K562 (cell line): ENCODE results near the gene BRICD5. TPM values are rescaled to one million over a fixed set of nuclear protein-coding genes. Genes with fewer than 3 reads are reported as not detected.

Experiments used
- ATF3 ChIP-seq, 2 experiments: fragments of 450-650 bp in 1 of 2; sonication (generic) in 1 of 2; formaldehyde crosslinking in 1 of 2; IDR thresholded peaks in 1 of 2; conservative IDR thresholded peaks in 1 of 2; 2 replicates each; pipeline versions ENCODE4 v1.6.1 to v1.8.1; 2016 to 2023; ENCODE audit warnings: mild to moderate bottlenecking in 2 of 2, moderate library complexity in 2 of 2, inconsistent platforms in 1 of 2, missing genetic modification reagents in 1 of 2
- ELK1 ChIP-seq: sonication (generic); formaldehyde crosslinking; IDR thresholded peaks from 2 replicates; pipeline ENCODE4 v1.8.1; 2022; ENCODE audit warnings: missing genetic modification reagents
- ETV6 ChIP-seq, 3 experiments: fragments of 150-350 bp in 1 of 3; sonication (generic) in 1 of 3; formaldehyde crosslinking in 1 of 3; IDR thresholded peaks; 2 replicates each; pipeline versions ENCODE4 v1.6.1 to v1.8.0; 2014 to 2022; ENCODE audit warnings: borderline replicate concordance in 2 of 3, low read depth in 2 of 3, antibody characterized with exemption in 1 of 3, low read length in 1 of 3, mild to moderate bottlenecking in 1 of 3, missing genetic modification reagents in 1 of 3
- HEY1 ChIP-seq: fragments of 250-450 bp; sonication (Bioruptor Pico); IDR thresholded peaks from 2 replicates; pipeline ENCODE4 v1.5.0; 2020; ENCODE audit warnings: mild to moderate bottlenecking, moderate library complexity, borderline replicate concordance
- HNRNPLL ChIP-seq: fragments of 200-400 bp; formaldehyde crosslinking; IDR thresholded peaks from 2 replicates; pipeline ENCODE4 v1.6.1; 2017; ENCODE audit warnings: low read length, low read depth, mild to moderate bottlenecking; ENCODE audit not compliant: poor library complexity, severe bottlenecking
- IRF2 ChIP-seq: sonication (generic); formaldehyde crosslinking; IDR thresholded peaks from 2 replicates; pipeline ENCODE4 v1.8.1; 2022; ENCODE audit warnings: mild to moderate bottlenecking, missing genetic modification reagents
- PTBP1 ChIP-seq: fragments of 200-400 bp; formaldehyde crosslinking; IDR thresholded peaks from 2 replicates; pipeline ENCODE4 v1.6.1; 2017; ENCODE audit warnings: low read depth, low read length
- PURB ChIP-seq: sonication (generic); formaldehyde crosslinking; IDR thresholded peaks from 2 replicates; pipeline ENCODE4 v1.9.0; 2021; ENCODE audit warnings: low read depth, mild to moderate bottlenecking, missing genetic modification reagents
- RUNX1 ChIP-seq: sonication (generic); IDR thresholded peaks from 2 replicates; pipeline ENCODE4 v1.6.1; 2016; ENCODE audit warnings: antibody characterized with exemption, low read depth
- ZNF449 ChIP-seq: fragments of 250-450 bp; sonication (Bioruptor Pico); IDR thresholded peaks from 2 replicates; pipeline ENCODE4 v1.8.0; 2022; ENCODE audit warnings: moderate library complexity, mild to moderate bottlenecking, inconsistent platforms
- ZNF740 ChIP-seq, 3 experiments: fragments of 200-800 bp in 1 of 3; sonication (Bioruptor generic) in 1 of 3; sonication (generic) in 1 of 3; formaldehyde crosslinking in 1 of 3; IDR thresholded peaks; 2 replicates each; pipeline versions ENCODE4 v1.6.1 to v1.8.0; 2016 to 2022; ENCODE audit warnings: mild to moderate bottlenecking in 2 of 3, missing compliant biosample characterization in 2 of 3, missing genetic modification characterization in 2 of 3, missing genetic modification reagents in 1 of 3
- ZNF79 ChIP-seq: fragments of 250-450 bp; sonication (Bioruptor Pico); IDR thresholded peaks from 2 replicates; pipeline ENCODE4 v1.4.0; 2020; ENCODE audit warnings: low read depth, mild to moderate bottlenecking, moderate library complexity
- polyA plus RNA-seq, 8 experiments: library from polyadenylated mRNA; depleted of rRNA in 4 of 8; stranded (reverse) in 5 of 8; unstranded in 3 of 8; fragments of >200 nt; fragmentation: Nextera tagmentation in 2 of 8; fragmentation: Illumina TruSeq in 1 of 8; extraction: Ambion mirVana in 2 of 8; extraction: Trizol in 1 of 8; gene quantifications; 2 replicates each; pipeline versions ENCODE4 v1.2.1 to v1.2.3, GENCODE V29; 2011 to 2014; ENCODE audit warnings: inconsistent platforms in 1 of 8, missing spikeins in 1 of 8
- total RNA-seq, 7 experiments: library from RNA; depleted of rRNA in 6 of 7; stranded (reverse); fragments of >200 nt in 6 of 7; fragmentation: Illumina TruSeq in 2 of 7; extraction: Trizol in 2 of 7; gene quantifications; 2 replicates each; pipeline versions ENCODE4 v1.2.1 to v1.2.3, GENCODE V29; 2011 to 2021; ENCODE audit warnings: low replicate concordance in 1 of 7

Gene BRICD5
- total and polyA plus RNA-seq, 9 of the 15 experiments (the other 6 are each of a cell fraction or from before 2014, with no cell fraction given): 0.24 to 15.1 (median 2.4) TPM; not detected in 1

- TF ChIP-seq ZNF449 (CRISPR knock-in tag) (no peak; the same call in 1 of the 2 replicates), ZNF740 (CRISPR knock-in tag; IDR thresholded peaks at IDR 0.05) (no peak), ZNF740 (tag; IDR thresholded peaks at IDR 0.05) (no peak), PURB (CRISPR knock-in tag) (no peak), HEY1 (CRISPR knock-in tag) (no peak), HNRNPLL (no peak), ATF3 (IDR thresholded peaks at IDR 0.05) (no peak), ATF3 (CRISPR knock-in tag; conservative IDR thresholded peaks at IDR 0.05) (no peak), RUNX1 (no peak), ELK1 (CRISPR knock-in tag) (no peak), ETV6 (IDR thresholded peaks at IDR 0.05; ENCODE audit: borderline replicate concordance in 1 of 2, low read depth in 2 of 2, low read length in 1 of 2) (no peak), ETV6 (CRISPR knock-in tag; IDR thresholded peaks at IDR 0.05; ENCODE audit: borderline replicate concordance) (no peak), ZNF79 (CRISPR knock-in tag) (no peak), PTBP1 (no peak), IRF2 (no peak)
Observed at GRCh38 chr16:2214719-2214968, 4.0 kb upstream of the BRICD5 start, which contains the start of gene PGP (continued).
